Measurements from ENCODE around the gene FKBP15.

GRCh38 chr9:113219969-113220368 lies 1.1 kb downstream of the FKBP15 start:
- TF ChIP-seq CTCF (tag by site-specific recombination; IDR thresholded peaks at IDR 0.05), result no peak
- no peak for TF ChIP-seq ZNF792 (tag by site-specific recombination; IDR thresholded peaks at IDR 0.05)
- TF ChIP-seq, protein P1, sequence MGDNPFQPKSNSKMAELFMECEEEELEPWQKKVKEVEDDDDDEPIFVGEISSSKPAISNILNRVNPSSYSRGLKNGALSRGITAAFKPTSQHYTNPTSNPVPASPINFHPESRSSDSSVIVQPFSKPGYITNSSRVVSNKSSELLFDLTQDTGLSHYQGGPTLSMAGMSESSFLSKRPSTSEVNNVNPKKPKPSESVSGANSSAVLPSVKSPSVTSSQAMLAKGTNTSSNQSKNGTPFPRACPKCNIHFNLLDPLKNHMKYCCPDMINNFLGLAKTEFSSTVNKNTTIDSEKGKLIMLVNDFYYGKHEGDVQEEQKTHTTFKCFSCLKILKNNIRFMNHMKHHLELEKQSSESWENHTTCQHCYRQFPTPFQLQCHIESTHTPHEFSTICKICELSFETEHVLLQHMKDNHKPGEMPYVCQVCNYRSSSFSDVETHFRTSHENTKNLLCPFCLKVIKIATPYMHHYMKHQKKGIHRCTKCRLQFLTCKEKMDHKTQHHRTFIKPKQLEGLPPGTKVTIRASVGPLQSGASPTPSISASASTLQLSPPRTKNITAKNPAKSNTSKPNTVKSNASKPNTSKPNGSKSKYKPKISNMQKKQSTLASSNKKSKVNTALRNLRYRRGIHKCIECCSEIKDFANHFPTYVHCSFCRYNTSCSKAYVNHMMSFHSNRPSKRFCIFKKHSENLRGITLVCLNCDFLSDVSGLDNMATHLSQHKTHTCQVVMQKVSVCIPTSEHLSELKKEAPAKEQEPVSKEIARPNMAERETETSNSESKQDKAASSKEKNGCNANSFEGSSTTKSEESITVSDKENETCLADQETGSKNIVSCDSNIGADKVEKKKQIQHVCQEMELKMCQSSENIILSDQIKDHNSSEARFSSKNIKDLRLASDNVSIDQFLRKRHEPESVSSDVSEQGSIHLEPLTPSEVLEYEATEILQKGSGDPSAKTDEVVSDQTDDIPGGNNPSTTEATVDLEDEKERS (tag by site-specific recombination; IDR thresholded peaks at IDR 0.05), result no peak
- TF ChIP-seq ZSCAN18 (tag by site-specific recombination; IDR thresholded peaks at IDR 0.05), result no peak
- TF ChIP-seq ZBTB21 (tag by site-specific recombination; IDR thresholded peaks at IDR 0.05), result no peak
- no peak for TF ChIP-seq ZNF169 (tag by site-specific recombination; IDR thresholded peaks at IDR 0.05)
- TF ChIP-seq, protein P2, sequence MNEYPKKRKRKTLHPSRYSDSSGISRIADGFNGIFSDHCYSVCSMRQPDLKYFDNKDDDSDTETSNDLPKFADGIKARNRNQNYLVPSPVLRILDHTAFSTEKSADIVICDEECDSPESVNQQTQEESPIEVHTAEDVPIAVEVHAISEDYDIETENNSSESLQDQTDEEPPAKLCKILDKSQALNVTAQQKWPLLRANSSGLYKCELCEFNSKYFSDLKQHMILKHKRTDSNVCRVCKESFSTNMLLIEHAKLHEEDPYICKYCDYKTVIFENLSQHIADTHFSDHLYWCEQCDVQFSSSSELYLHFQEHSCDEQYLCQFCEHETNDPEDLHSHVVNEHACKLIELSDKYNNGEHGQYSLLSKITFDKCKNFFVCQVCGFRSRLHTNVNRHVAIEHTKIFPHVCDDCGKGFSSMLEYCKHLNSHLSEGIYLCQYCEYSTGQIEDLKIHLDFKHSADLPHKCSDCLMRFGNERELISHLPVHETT (tag by site-specific recombination; IDR thresholded peaks at IDR 0.05), result no peak
- no peak for TF ChIP-seq ZNF426 (tag by site-specific recombination; IDR thresholded peaks at IDR 0.05)
- TF ChIP-seq TCF7L2 (IDR thresholded peaks at IDR 0.05; ENCODE audit: borderline replicate concordance, low read depth, low read length), result no peak
- TF ChIP-seq SP2 (tag by site-specific recombination; IDR thresholded peaks at IDR 0.05), result no peak
- TF ChIP-seq MYNN (tag by site-specific recombination; IDR thresholded peaks at IDR 0.05; ENCODE audit: borderline replicate concordance), result no peak
- TF ChIP-seq HIC1 (tag by site-specific recombination; IDR thresholded peaks at IDR 0.05), result no peak
- TF ChIP-seq ZBTB10 (tag by site-specific recombination; IDR thresholded peaks at IDR 0.05), result no peak
- TF ChIP-seq, protein P3, sequence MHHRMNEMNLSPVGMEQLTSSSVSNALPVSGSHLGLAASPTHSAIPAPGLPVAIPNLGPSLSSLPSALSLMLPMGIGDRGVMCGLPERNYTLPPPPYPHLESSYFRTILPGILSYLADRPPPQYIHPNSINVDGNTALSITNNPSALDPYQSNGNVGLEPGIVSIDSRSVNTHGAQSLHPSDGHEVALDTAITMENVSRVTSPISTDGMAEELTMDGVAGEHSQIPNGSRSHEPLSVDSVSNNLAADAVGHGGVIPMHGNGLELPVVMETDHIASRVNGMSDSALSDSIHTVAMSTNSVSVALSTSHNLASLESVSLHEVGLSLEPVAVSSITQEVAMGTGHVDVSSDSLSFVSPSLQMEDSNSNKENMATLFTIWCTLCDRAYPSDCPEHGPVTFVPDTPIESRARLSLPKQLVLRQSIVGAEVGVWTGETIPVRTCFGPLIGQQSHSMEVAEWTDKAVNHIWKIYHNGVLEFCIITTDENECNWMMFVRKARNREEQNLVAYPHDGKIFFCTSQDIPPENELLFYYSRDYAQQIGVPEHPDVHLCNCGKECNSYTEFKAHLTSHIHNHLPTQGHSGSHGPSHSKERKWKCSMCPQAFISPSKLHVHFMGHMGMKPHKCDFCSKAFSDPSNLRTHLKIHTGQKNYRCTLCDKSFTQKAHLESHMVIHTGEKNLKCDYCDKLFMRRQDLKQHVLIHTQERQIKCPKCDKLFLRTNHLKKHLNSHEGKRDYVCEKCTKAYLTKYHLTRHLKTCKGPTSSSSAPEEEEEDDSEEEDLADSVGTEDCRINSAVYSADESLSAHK (tag by site-specific recombination; IDR thresholded peaks at IDR 0.05), result no peak

Data from HEK293 (cell line).